HG02678 (cell line): ENCODE data around the gene ATXN1.

Experiments used
- ATAC-seq: cut with Tn5 transposase; IDR thresholded peaks from one replicate; pipeline ENCODE4 v1.9.1; 2021; ENCODE audit warnings: mild to moderate bottlenecking, moderate library complexity; ENCODE audit not compliant: unreplicated experiment

ATXN1 gene

DNA sequence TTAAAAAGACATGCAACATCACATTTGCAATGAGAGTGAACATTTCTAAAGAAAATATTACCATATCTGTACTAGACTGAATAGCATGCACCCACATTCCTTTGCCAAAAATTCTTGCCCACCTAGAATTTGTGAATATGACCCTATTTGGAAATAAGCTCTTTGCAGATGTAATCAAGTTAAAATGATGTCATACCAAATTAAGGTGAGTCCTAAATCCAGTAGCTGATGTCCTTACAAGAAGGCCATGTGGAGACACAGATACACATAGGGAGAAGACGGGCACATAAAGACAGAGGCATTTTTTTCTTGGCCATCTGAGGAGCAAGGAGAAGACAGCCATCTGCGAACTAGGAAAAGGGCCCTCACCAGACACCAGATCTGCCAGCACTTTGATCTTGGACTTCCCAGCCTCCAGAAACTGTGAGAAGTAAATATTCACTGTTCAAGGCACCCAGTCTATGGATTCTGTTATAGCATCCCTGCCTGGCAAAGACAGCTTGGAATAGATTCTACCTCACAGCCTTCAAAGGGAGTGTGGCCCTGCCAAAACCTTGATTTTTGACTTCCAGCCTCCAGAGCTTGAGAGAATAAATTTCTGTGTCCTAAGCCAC is 22.8 kb upstream of the ATXN1 start:
- ATAC-seq = no peak

DNA sequence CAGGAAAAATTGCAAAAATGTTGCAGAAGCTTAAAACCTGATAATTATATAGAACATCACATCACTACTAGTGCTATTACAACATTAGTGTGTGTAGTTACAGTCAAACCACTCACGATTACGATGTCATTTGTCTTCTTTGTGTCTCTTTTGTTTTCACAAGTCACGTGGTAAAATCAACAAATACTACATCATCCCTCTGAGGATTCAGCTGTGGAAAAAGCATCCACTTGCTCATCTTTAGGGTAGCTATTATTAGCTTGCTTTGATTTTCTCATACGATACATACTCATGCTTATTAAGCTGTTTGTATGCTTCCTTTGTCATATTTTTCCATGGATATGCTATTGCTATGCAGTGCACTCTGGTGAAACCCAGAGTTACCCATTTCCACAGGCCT is 22.2 kb upstream of the ATXN1 start:
- ATAC-seq = no peak

DNA sequence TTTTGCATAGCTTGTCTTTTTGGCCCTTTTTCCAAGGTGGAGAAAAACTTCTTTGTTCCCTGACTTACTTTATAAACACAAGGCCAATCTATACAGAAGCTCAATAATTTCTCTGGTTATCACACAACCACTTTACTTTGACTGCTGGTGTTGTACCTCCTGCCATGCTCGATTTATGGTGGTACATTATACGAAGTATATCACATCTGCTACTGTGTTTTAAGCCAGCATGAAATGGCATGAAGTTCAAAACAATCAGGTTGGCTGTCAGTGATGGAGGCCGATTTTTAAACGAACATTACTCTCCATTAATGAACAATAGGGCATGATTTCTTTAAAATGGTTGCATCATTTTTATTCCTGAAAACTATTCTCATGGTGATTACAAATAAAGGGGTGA is 21.0 kb upstream of the ATXN1 start:
- no peak for ATAC-seq

DNA sequence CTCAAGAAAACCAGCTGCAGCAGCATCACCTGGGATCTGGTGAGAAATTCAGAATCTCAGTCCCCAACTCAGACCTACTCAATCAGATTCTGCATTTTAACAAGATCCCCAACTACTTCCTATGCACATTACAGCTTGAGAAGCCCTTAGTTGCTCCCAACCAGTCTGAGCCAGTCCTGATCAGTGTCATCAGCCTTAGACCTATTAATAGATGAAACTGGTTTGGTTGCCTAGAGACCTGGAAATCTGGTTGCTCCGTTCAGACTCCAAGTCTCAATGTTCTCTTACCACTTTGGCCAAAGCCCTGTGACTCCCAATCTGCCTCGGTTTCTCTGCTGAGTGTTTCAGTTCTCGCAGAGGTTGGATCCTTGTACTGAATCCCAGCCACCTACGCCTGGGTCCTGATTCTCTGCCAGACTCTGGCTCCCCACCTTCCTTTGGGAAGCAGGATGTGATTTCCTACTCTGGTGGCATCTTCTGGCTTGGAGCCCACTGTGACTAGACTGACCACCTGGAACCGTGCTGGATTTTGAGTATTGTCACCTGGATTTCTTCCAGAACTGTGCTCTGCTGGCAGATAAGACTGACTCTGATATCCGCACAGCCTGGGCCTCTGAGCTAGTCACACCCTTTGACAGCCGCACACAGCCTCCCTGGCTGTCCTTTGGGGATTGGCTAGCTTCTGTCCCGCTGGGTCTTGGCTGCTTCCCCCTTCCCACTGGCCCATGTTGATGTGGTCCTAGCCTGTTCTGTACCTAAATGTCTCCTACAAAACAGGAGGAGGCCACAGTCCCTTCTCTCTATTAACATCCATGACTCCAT is 20.3 kb upstream of the ATXN1 start:
- no peak for ATAC-seq

DNA sequence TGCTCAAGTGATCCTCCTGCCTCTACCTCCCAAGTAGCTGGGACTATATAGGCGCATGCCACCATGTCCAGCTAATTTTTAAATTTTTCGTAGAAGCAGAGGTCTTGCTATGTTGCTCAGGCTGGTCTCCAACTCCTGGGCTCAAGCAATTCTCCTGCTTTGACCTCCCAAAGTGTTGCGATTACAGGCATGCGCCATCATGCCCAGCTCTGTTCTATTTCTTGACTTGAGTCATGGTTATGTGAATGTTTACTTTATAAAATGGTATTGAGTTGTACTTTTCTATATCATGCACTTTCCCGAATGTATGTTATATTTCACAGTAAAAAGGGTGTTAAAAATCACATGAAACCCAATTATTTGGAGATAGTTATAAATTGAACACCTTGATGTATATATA is 17.3 kb upstream of the ATXN1 start:
- ATAC-seq = no peak

DNA sequence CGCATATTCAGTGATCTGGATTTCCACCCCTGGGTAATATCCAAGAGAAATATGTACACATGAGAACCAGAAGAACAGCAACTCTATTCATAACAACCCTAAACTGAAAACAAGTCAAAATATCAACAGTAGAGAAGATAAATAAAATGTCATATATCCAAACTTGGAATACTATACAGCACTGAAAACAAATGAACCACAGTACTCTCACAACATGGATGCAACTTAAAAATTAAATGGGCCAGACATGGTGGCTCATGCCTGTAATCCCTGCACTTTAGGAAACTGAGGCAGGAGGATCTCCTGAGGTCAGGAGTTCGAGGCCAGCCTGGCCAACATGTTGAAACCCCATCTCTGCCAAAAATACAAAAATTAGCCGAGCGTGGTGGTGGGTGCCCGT is 16.5 kb upstream of the ATXN1 start:
- no peak for ATAC-seq

DNA sequence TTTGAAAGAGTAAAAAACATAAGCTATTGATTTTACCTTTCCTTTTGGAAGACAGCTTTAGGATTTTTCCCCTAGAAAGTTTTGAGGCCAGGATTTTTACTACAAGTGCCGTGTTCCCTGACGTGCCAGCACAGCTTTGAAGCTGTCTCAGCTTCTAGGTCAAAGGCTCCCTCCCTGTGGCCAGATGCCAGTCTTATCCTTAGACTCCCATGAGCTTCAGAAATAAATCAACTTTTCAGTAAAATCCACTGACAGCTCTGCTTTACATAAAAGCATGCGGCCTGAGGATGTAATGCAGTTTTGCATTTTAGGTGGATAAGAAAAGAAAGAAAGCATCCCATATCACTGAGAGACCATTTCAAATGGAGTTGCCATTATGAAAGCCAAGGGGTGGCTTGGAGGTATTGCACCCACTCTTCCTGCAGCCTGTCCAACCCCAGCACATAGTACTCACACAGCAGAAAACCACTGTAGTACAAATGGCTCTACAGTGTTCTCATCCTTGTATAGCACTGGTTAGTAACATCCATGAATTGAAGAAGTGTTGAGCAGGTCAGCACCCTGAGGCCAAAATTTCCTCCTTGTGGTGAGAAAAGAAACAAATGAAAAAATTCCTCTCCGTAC is 15.2 kb upstream of the ATXN1 start:
- no peak for ATAC-seq

DNA sequence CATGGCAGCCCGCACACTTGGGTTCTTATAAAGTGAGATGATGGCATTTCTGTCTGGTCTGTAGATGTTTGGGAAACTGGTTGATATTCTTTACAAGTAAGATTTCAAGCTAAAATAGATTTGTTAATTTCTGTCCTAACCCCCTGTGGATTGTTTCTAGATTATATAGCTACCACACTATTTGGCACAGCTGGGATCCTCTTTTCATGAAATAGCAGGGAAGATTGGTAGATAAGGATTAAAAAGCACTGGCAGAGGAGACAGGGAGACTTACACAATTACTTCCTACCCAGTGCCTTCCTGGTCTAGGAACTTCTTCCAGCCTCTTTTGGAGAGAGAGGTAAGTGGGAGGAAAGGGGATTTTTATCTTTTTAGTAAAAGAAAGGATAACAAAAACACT is 13.2 kb upstream of the ATXN1 start:
- no peak for ATAC-seq

DNA sequence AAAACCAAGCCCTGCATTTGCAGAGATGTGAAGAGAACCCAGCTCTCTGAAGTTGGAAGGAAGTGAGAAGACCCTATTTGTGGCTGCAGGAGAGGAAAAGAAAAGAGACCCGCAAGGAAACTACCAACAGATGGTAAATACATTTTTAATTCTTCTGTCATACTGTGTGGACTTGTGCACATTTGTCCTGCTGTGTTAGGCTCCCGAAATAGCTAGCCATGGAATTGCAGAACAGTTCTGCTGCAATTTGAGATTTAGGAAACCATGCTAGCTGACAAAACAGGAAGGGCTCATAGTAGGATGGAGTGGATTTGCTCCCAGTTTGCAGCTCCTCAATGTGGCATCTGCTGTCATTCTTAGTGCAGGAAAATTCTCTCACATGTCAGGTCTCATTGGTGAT is 12.1 kb upstream of the ATXN1 start:
- no peak for ATAC-seq

DNA sequence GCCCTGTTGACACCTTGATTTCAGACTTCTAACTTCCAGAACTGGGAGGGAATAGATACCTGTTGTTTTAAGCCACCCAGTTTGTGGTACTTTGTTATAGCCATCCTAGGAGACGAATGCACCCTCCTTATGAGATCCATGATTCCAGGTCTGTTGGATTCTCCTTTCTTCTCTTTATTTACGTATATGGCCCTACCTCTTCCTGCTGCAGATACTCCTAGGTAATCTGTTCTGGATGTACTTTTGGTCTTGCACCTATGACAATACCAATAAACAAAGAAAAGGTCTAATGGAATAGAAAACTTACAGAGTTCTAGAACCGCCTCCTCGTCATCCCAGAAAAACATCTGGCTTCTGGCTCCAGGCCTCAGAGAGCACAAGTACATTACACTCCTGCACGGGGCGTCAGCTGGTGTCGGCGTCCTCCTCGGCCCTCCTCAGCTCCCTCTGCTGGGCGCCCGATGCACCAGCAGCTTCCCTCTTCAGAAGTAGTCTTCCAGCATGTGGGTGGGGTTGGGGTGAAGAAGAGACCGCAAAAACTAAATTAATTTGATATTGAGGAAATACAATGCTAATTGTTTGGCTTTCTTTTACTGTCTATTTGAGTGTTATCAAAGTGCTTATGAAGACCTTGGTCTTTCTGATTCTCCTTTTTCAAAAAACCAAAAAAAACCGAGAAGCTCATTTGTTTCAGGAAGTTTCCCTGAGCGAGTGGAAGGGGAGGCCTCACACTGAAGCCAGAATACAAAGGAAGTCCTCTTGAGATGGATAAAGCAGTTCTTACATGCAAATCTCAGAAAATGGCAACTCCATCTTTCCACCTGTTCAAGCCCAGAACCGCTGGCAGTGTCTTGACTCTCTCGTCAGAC is 9.7 kb upstream of the ATXN1 start:
- ATAC-seq = peak; percentile 93

DNA sequence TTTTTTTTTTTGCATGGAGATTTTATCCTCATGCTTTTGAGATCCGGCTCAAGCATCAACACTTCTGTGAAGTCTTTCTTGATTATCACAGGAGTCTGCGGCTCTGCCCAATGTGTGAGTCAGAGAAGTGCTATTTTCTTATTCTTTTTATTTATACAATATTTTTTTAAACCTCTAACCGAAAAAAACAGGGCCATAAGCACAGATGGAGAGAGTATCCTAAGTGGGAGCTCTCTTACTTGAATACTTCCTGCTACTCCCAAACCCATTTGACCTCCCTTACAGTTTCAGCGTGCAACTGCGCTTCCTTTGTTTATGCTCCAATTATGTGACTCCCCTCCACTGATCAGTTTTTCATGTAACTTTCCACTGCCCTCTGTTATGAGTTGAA is 8.7 kb upstream of the ATXN1 start:
- no peak for ATAC-seq

DNA sequence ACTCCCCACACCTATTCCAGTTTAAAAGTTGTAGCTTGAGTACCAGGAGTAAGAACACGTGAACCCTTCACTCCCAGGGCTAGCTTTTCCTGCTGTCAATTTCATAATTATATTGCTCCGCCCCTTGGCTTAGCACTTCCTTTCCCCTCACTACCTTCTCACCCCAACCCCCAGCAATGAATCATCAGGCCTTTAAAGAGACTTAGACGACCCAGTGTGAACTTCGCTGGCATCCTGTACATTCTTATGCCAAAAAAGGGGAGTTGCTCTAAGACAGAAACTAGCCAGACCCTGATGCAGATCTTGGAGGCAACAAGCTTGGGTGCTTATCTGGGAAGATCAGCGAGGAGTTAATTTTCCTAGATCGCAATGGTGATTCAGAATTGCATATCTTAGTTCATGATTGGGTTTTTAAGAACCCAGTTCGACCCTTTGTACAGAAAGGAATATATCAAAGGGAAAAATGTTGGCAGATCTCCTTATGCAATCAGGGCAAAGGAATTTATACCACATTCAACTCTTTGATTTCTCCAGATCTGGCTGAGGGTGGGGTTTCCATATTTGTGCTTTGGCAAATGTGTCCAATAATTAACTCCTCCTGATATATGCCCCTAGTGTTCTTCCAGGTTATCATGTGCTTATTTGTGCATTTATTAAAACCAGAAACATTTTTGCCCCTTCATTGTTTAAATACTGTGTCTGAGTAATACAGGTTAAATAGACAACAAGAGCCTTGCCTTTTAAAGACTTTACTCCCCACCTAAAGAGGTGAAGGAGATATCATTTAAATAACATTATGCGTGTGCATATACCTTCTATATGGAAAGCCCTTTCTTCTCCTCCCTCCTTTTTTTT is 8.1 kb upstream of the ATXN1 start:
- ATAC-seq = no peak

DNA sequence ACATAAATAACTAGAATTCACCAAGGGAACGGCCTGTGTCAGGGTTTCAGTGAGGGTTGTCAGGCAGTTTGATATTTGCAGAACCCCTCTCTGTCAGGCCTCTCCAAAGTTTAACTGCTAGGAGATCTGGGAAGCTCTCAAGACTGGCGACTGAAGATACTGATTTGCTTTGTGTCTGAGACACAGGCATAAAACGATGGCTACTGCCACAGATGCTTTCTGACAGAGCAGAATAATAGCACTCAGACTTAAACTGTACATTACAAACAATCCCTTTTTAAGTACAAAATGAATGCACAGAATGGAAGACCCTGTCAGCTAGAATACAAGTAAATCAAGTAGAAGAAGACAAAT is 7.2 kb upstream of the ATXN1 start:
- ATAC-seq = no peak

DNA sequence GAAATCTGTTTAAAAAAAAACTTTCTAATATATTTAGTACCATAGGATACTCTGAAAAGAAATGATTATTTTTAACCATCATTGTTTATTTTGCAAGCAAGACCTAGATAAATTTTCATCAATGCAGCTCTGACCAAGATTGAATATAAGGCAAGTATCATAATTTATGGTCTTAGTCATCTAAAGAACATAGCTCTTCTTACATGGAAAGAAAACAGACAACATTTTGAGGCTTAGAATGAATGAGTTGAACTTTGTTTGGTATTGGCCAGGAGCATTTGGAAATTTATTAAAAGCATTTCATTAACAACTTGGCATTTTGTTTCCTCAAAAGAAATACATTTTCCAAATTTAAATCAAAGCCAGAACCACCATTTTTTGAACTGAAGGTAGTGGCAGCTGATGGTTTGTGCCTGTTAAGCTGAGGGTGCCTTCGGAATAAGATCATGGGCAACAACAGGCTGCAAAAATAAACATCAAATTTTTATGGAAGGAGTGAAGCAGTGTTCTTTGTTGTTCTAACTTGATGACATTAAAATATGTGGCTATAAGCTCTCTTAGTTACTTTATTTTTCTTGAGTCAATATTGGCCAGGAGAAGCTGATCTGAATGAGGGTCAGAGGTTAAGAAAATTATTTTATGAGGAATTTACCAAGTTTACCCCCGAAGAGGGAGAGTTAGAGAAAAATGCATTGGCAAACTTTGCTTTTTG is 6.7 kb upstream of the ATXN1 start:
- no peak for ATAC-seq

DNA sequence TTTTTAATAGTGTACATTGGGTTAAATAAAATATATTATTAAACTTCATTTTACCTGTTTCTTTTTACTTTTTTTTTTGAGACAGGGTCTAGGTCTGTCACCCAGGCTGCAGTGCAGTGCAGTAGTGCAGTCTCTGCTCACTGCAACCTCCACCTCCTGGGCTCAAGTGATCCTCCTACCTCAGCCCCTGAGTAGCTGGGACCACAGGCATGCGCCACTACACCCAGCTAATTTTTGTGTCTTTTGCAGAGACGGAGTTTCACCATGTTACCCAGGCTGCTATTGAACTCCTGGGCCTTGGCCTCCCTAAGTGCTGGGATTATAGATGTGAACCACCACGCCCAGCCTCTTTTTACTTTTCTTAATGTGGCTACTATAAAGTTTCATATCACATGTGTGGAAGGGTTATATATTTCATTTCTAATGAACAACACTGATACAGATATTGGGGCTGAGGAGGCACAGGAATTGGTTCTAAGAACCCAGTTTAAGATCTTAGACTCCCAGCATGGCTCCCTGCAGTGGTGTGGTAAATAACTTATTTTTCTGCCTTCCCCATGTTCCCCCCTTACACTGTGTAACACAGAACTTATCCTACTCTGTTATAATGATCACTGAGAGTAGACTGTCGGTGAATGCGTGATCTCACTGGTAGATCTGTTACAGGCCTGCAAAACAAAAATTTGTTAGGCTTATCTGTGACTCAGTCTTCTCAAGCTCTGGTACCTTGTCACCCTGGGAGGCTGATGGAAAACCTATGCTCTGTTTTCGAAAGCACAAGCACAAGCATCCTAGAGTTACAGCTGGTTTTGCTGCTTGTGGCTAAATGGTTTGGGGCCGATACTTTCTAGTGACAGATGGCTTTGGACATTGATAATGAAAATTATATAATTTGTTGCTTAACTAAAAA is 5.8 kb upstream of the ATXN1 start:
- ATAC-seq = no peak

DNA sequence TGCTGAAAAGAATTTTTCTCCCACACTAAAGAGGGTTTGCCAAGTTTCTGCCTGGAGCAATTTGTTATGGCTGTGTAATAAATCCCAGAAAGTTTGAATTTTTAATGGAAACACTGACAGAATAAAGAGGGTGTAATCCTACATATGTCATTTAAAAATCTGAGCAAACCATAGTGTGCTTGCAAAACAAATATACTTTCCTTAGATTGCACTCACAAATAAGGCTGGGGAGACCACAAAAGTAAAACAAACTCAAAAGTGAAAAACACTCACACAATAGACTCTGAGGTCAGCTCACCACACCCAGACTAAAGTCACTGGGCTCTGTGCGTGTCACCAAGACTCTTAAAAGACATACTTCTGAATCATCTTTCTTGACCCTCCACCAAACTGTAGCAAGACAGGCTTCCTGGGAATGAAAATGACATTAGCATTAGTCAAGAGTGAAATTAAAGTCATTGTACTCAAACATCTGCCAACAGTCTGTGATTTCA is 4.8 kb upstream of the ATXN1 start:
- no peak for ATAC-seq

DNA sequence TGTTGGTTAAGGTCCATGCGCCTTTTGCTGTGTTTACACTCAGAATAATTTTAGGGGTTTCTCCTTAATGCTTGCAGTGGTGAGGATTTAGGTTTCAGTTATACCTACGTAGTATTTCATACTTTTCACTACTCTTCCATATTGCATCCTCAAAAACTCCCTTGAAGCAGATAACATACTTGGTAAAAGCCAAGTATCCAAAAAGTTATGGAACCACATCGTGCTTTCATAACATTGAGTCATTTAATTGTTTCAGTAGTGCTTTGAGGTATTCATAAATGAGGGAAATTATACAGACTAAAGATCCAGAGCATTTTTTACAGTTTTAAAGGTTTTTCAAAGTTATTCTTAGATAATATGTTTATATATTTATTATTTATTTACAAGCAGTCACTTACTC is 4.0 kb upstream of the ATXN1 start:
- no peak for ATAC-seq

DNA sequence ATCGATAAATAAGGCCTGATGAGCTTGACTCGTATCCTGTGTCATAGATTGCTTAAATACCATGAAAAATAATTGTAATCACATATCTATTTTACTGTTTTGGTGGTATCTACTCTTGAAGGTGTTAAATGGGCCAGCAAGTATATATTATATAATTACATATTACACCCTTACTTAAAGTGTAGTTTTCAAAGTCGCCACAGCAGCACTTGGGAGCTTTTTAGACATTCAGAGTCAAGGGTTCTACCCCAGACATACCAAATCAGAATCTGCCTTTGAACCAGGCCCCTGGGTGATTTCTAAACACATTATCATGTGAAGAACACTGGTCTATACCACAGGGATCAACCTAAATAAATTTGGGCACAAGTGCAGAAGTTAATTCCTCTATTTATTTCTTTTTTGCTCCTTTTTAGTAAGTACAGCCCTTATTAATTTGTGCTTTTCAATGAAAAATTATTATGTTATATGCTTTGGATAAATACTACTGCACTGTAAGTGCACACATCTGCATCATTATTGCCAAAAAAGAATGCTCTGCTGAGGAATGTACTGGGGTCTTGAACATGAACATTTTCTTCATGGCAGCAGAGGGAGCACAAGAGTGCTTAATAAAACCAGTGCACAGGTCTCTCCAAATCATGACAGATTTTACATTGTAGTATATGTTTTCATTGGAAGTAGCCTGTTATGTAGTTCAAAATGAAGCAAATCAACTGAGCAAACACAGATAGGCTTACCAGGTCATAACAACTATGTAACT is 3.1 kb upstream of the ATXN1 start:
- no peak for ATAC-seq
